D341Med (cell line): Measurements from ENCODE around the gene MARCHF5.
"Not testable (repeated sequence)": the region's sequence is repeated elsewhere in the genome, so short reads cannot be mapped to it uniquely, and the experiment has no call there.

ENCODE experiments used
- DNase-seq: peaks from one replicate; pipeline ENCODE4 v3.0.0; 2012; ENCODE audit warnings: low spot score

Gene MARCHF5

GRCh38 chr10:92305133-92306072 lies 14.4 kb downstream of the MARCHF5 start:
- no peak for DNase-seq

GRCh38 chr10:92309272-92309671 lies 18.3 kb downstream of the MARCHF5 start:
- DNase-seq, result no peak

GRCh38 chr10:92313750-92314149 lies 22.8 kb downstream of the MARCHF5 start:
- no peak for DNase-seq

GRCh38 chr10:92316610-92317009 lies 25.6 kb downstream of the MARCHF5 start:
- DNase-seq, result no peak

GRCh38 chr10:92323079-92323478 lies 32.1 kb downstream of the MARCHF5 start:
- no peak for DNase-seq

GRCh38 chr10:92327445-92328433 lies 36.8 kb downstream of the MARCHF5 start:
- DNase-seq, result peak; percentile 15

- DNase-seq, result no peak
These were observed 38.0 kb downstream of the MARCHF5 start for GRCh38 chr10:92328993-92329392.

GRCh38 chr10:92329927-92330326 lies 39.0 kb downstream of the MARCHF5 start:
- not testable (repeated sequence) for DNase-seq

GRCh38 chr10:92342796-92343195 lies 51.8 kb downstream of the MARCHF5 start:
- no peak for DNase-seq

GRCh38 chr10:92345575-92345974 lies 54.6 kb downstream of the MARCHF5 start:
- not testable (repeated sequence) for DNase-seq

GRCh38 chr10:92347035-92347676 lies 56.2 kb downstream of the MARCHF5 start:
- not testable (repeated sequence) for DNase-seq

- no peak for DNase-seq
These were observed 59.4 kb downstream of the MARCHF5 start for GRCh38 chr10:92350411-92350810.

- DNase-seq, result no peak
These were observed 63.6 kb downstream of the MARCHF5 start for GRCh38 chr10:92354587-92354986.

- DNase-seq, result no peak
These were observed 65.1 kb downstream of the MARCHF5 start for GRCh38 chr10:92356041-92356440.

- DNase-seq, result no peak
These were observed 72.5 kb downstream of the MARCHF5 start for GRCh38 chr10:92363498-92363897.

GRCh38 chr10:92366412-92367021 lies 75.5 kb downstream of the MARCHF5 start:
- no peak for DNase-seq

GRCh38 chr10:92377962-92378361 lies 87.0 kb downstream of the MARCHF5 start:
- no peak for DNase-seq

- no peak for DNase-seq
These were observed 90.6 kb downstream of the MARCHF5 start for GRCh38 chr10:92381543-92381954.

GRCh38 chr10:92382631-92383030 lies 91.7 kb downstream of the MARCHF5 start:
- no peak for DNase-seq

- DNase-seq, result no peak
These were observed 93.8 kb downstream of the MARCHF5 start for GRCh38 chr10:92384741-92385140.

GRCh38 chr10:92385831-92386230 lies 94.9 kb downstream of the MARCHF5 start:
- no peak for DNase-seq
